Measurements from ENCODE around the gene MARCHF3.
"Not testable (repeated sequence)": the region's sequence is repeated elsewhere in the genome, so short reads cannot be mapped to it uniquely, and the experiment has no call there.

GRCh38 chr5:126845470-126846070 is 184.8 kb downstream of the MARCHF3 start:
- TF ChIP-seq CTCF (conservative IDR thresholded peaks at IDR 0.05); ZFX (IDR thresholded peaks at IDR 0.05): not testable (repeated sequence)

Measured in C4-2B (cell line).